HepG2 (cell line): Measurements from ENCODE around the gene NRP1. TPM values are rescaled to one million over a fixed set of nuclear protein-coding genes. Genes with fewer than 3 reads are reported as not detected.

ENCODE experiments used
- BCL6 ChIP-seq: IDR thresholded peaks from 2 replicates; pipeline ENCODE4 v1.6.1; 2016; ENCODE audit warnings: missing genetic modification reagents, missing compliant biosample characterization
- EED ChIP-seq: sonication (generic); formaldehyde crosslinking; IDR thresholded peaks from 2 replicates; pipeline ENCODE4 v1.5.0; 2020; ENCODE audit warnings: mild to moderate bottlenecking, missing genetic modification reagents
- IRX3 ChIP-seq: sonication (generic); formaldehyde crosslinking; IDR thresholded peaks from 2 replicates; pipeline ENCODE4 v1.8.1; 2023; ENCODE audit warnings: mild to moderate bottlenecking, low read depth, missing genetic modification reagents, borderline replicate concordance
- KLF9 ChIP-seq: IDR thresholded peaks from 2 replicates; pipeline ENCODE4 v1.6.1; 2016; ENCODE audit warnings: low read depth
- KMT2B ChIP-seq: IDR thresholded peaks from 2 replicates; pipeline ENCODE4 v1.6.1; 2016; ENCODE audit warnings: missing genetic modification reagents, missing compliant biosample characterization
- LRRFIP1 ChIP-seq: sonication (generic); formaldehyde crosslinking; conservative IDR thresholded peaks from 2 replicates; pipeline ENCODE4 v1.4.0; 2020; ENCODE audit warnings: missing genetic modification reagents
- NCOA5 ChIP-seq: sonication (generic); formaldehyde crosslinking; IDR thresholded peaks from 2 replicates; pipeline ENCODE4 v1.4.0; 2020; ENCODE audit warnings: missing genetic modification reagents
- NFE2 ChIP-seq: sonication (generic); formaldehyde crosslinking; IDR thresholded peaks from 2 replicates; pipeline ENCODE4 v1.4.0; 2020; ENCODE audit warnings: missing genetic modification reagents
- PPARG ChIP-seq: conservative IDR thresholded peaks from 2 replicates; pipeline ENCODE4 v1.6.1; 2016; ENCODE audit warnings: missing biosample characterization, missing genetic modification reagents
- PRDM4 ChIP-seq: sonication (generic); formaldehyde crosslinking; IDR thresholded peaks from 2 replicates; pipeline ENCODE4 v1.9.0; 2021; ENCODE audit warnings: missing genetic modification reagents, borderline replicate concordance
- RBM39 ChIP-seq: fragments of 200-400 bp; formaldehyde crosslinking; IDR thresholded peaks from one replicate; pipeline ENCODE4 v1.6.1; 2018; ENCODE audit warnings: antibody characterized with exemption, mild to moderate bottlenecking, low read depth, low read length; ENCODE audit not compliant: poor library complexity, severe bottlenecking
- SETDB1 ChIP-seq: sonication (generic); formaldehyde crosslinking; IDR thresholded peaks from 2 replicates; pipeline ENCODE4 v1.5.1; 2020; ENCODE audit warnings: missing genetic modification reagents, mild to moderate bottlenecking, borderline replicate concordance
- SNAPC5 ChIP-seq: sonication (generic); formaldehyde crosslinking; IDR thresholded peaks from 2 replicates; pipeline ENCODE4 v1.8.1; 2023; ENCODE audit warnings: mild to moderate bottlenecking, missing genetic modification reagents, borderline replicate concordance
- TEAD2 ChIP-seq: sonication (generic); formaldehyde crosslinking; IDR thresholded peaks from 2 replicates; pipeline ENCODE4 v1.9.0; 2021; ENCODE audit warnings: missing genetic modification reagents
- ZNF180 ChIP-seq: sonication (generic); formaldehyde crosslinking; IDR thresholded peaks from 2 replicates; pipeline ENCODE4 v1.4.0; 2020; ENCODE audit warnings: low read depth, missing genetic modification reagents, borderline replicate concordance
- ZNF263 ChIP-seq: sonication (generic); formaldehyde crosslinking; IDR thresholded peaks from 2 replicates; pipeline ENCODE4 v1.4.0; 2020; ENCODE audit warnings: missing genetic modification reagents
- ZNF331 ChIP-seq: sonication (generic); formaldehyde crosslinking; IDR thresholded peaks from 2 replicates; pipeline ENCODE4 v1.4.0; 2020; ENCODE audit warnings: missing genetic modification reagents
- ZNF468 ChIP-seq: sonication (generic); formaldehyde crosslinking; IDR thresholded peaks from 2 replicates; pipeline ENCODE4 v1.8.0; 2022; ENCODE audit warnings: mild to moderate bottlenecking, moderate library complexity, missing genetic modification reagents
- ZNF629 ChIP-seq: sonication (generic); formaldehyde crosslinking; conservative IDR thresholded peaks from 2 replicates; pipeline ENCODE4 v1.5.0; 2020; ENCODE audit warnings: missing genetic modification reagents
- ZNF768 ChIP-seq: sonication (generic); formaldehyde crosslinking; IDR thresholded peaks from 2 replicates; pipeline ENCODE4 v1.4.0; 2020; ENCODE audit warnings: missing genetic modification reagents
- polyA plus RNA-seq, 8 experiments: library from polyadenylated mRNA; depleted of rRNA in 3 of 8; stranded (reverse) in 7 of 8; unstranded in 1 of 8; fragments of >200 nt; fragmentation: Illumina TruSeq in 4 of 8; extraction: Trizol in 4 of 8; gene quantifications; 2 replicates each; pipeline versions ENCODE4 v1.2.1 to v1.2.3, GENCODE V29; 2011 to 2016; ENCODE audit warnings: low read depth in 4 of 8, missing spikeins in 1 of 8, mixed read lengths in 1 of 8; ENCODE audit not compliant: insufficient read depth in 1 of 8
- total RNA-seq, 5 experiments: library from RNA; depleted of rRNA; stranded (reverse); fragments of >200 nt; fragmentation: Illumina TruSeq; extraction: Trizol; gene quantifications; 2 replicates each; pipeline ENCODE4 v1.2.3, GENCODE V29; 2016; ENCODE audit warnings: low read depth in 1 of 5

Gene NRP1
- total and polyA plus RNA-seq, 2 of the 13 experiments (the other 11 are each of a cell fraction or from before 2014, with no cell fraction given): 5.3 to 5.8 TPM

GRCh38 chr10:33155720-33156638, 178.5 kb downstream of the NRP1 start (continued):
- TF ChIP-seq EED (CRISPR knock-in tag): no peak
- no peak; the same call in 1 of the 2 replicates for TF ChIP-seq ZNF629 (CRISPR knock-in tag)
- no peak for TF ChIP-seq RBM39
- no peak for TF ChIP-seq TEAD2
- TF ChIP-seq KMT2B (CRISPR knock-in tag): no peak; the same call in 1 of the 2 replicates
- no peak for TF ChIP-seq ZNF768 (CRISPR knock-in tag)
- 0 out of 2 replicates have a peak, but pooled peaks have one; percentile 50 for TF ChIP-seq KLF9 (CRISPR knock-in tag)
- peak; percentile 90 for TF ChIP-seq PPARG (CRISPR knock-in tag)
- TF ChIP-seq ZNF331 (CRISPR knock-in tag): peak; percentile 95
- no peak for TF ChIP-seq NCOA5 (CRISPR knock-in tag)
- no peak for TF ChIP-seq ZNF263 (CRISPR knock-in tag)
- no peak for TF ChIP-seq SETDB1 (CRISPR knock-in tag)
- 0 out of 2 replicates have a peak, but pooled peaks have one; percentile 38 for TF ChIP-seq SNAPC5
- TF ChIP-seq LRRFIP1 (CRISPR knock-in tag): no peak
- TF ChIP-seq BCL6 (CRISPR knock-in tag): peak; percentile 98
- TF ChIP-seq IRX3 (CRISPR knock-in tag): no peak; the same call in 1 of the 2 replicates
- TF ChIP-seq ZNF468: no peak
- TF ChIP-seq PRDM4 (CRISPR knock-in tag): no peak
- no peak for TF ChIP-seq ZNF180 (CRISPR knock-in tag)
- no peak for TF ChIP-seq NFE2 (CRISPR knock-in tag)
